B cell (primary cell): Measurements from ENCODE around the gene PRICKLE2. TPM values are rescaled to one million over a fixed set of nuclear protein-coding genes. Genes with fewer than 3 reads are reported as not detected.

Source experiments
- ATAC-seq: fragments of 200-7000 bp; cut with Tn5 transposase; one replicate; pipeline ENCODE4 v1.10.0; 2021; ENCODE audit warnings: low read depth, mild to moderate bottlenecking, moderate number of reproducible peaks, moderate library complexity
- CTCF ChIA-PET: fragments of 350-600 bp; sonication (Branson Sonifier 250); formaldehyde crosslinking; loops from one replicate; lab custom pipeline; 2021; ENCODE audit warnings: antibody characterized with exemption, inconsistent platforms; lab: Charles Lee
- POLR2A ChIA-PET: fragments of 350-600 bp; sonication (Branson Sonifier 250); formaldehyde crosslinking; loops from one replicate; lab custom pipeline; 2021; ENCODE audit warnings: antibody characterized with exemption; lab: Charles Lee
- DNase-seq: peaks from one replicate; pipeline ENCODE4 v3.0.0; 2013
- H2AFZ ChIP-seq: 2 replicates; pipeline ENCODE4 v1.6.1; 2012; ENCODE audit warnings: mild to moderate bottlenecking, low read depth, low read length; ENCODE audit not compliant: insufficient read depth, poor library complexity, severe bottlenecking
- H3K27ac ChIP-seq, 2 donors: 1 replicate in 1 of 2; 2 replicates in 1 of 2; pipeline ENCODE4 v1.5.1; 2012 to 2013; ENCODE audit warnings: low read length in 2 of 2, mild to moderate bottlenecking in 2 of 2, moderate library complexity in 1 of 2
- H3K27me3 ChIP-seq, 4 experiments: fragments of 200-600 bp in 1 of 4; sonication (generic) in 1 of 4; replicated peaks in 1 of 4; 1 replicate in 2 of 4; 2 replicates in 2 of 4; pipeline versions ENCODE4 v1.6.1 to v1.7.0; 2013 to 2016; ENCODE audit warnings: low read length in 3 of 4, mild to moderate bottlenecking in 2 of 4, mixed read lengths in 1 of 4, moderate library complexity in 1 of 4; ENCODE audit not compliant: insufficient read depth in 4 of 4, control insufficient read depth in 3 of 4; ENCODE audit errors: control extremely low read depth in 1 of 4
- H3K36me3 ChIP-seq, 2 experiments: replicated peaks in 1 of 2; 1 replicate in 1 of 2; 2 replicates in 1 of 2; pipeline versions ENCODE4 v1.6.1 to v1.7.1; 2013; ENCODE audit warnings: low read length in 1 of 2; ENCODE audit not compliant: insufficient read depth in 2 of 2, control insufficient read depth in 1 of 2; ENCODE audit errors: control extremely low read depth in 1 of 2, extremely low read depth in 1 of 2
- H3K4me1 ChIP-seq, 2 donors: fragments of 200-600 bp in 1 of 2; sonication (generic) in 1 of 2; 1 replicate in 1 of 2; 2 replicates in 1 of 2; pipeline versions ENCODE4 v1.5.1 to v1.6.1; 2013 to 2017; ENCODE audit warnings: low read length in 2 of 2; ENCODE audit not compliant: control insufficient read depth in 2 of 2, insufficient read depth in 2 of 2
- H3K4me2 ChIP-seq: replicated peaks from 2 replicates; pipeline ENCODE3; 2012; ENCODE audit warnings: mild to moderate bottlenecking, low read depth, low read length; ENCODE audit not compliant: poor library complexity, severe bottlenecking
- H3K4me3 ChIP-seq, 5 experiments: fragments of 200-600 bp in 1 of 5; sonication (generic) in 1 of 5; 1 replicate in 3 of 5; 2 replicates in 2 of 5; pipeline versions ENCODE4 v1.5.1 to v1.7.0; 2011 to 2016; ENCODE audit warnings: low read length in 4 of 5, mild to moderate bottlenecking in 4 of 5, low read depth in 2 of 5, control low read depth in 1 of 5, moderate library complexity in 1 of 5; ENCODE audit not compliant: insufficient read depth in 1 of 5; ENCODE audit errors: control extremely low read depth in 1 of 5, extremely low read depth in 1 of 5
- H3K79me2 ChIP-seq: fragments of 200-600 bp; sonication (generic); one replicate; pipeline ENCODE4 v1.6.0; 2016; ENCODE audit warnings: low read length; ENCODE audit not compliant: control insufficient read depth, insufficient read depth
- H3K9ac ChIP-seq: fragments of 200-600 bp; sonication (generic); 2 replicates; pipeline ENCODE4 v1.6.1; 2017; ENCODE audit warnings: mild to moderate bottlenecking, low read length, moderate library complexity
- H3K9me3 ChIP-seq, 3 donors: one replicate each; pipeline versions ENCODE4 v1.6.1 to v1.7.1; 2013; ENCODE audit warnings: low read length in 2 of 3; ENCODE audit not compliant: control insufficient read depth in 2 of 3, insufficient read depth in 1 of 3; ENCODE audit errors: control extremely low read depth in 1 of 3
- H4K20me1 ChIP-seq: 2 replicates; pipeline ENCODE4 v1.6.0; 2012; ENCODE audit warnings: mild to moderate bottlenecking, low read length; ENCODE audit not compliant: insufficient read depth, control insufficient read depth, poor library complexity, severe bottlenecking
- H3K27ac Mint-ChIP-seq: one replicate; pipeline ENCODE4 v1.8.0; 2021; ENCODE audit warnings: mixed read lengths
- H3K27me3 Mint-ChIP-seq: one replicate; pipeline ENCODE4 v1.8.0; 2021; ENCODE audit warnings: mixed read lengths
- H3K4me1 Mint-ChIP-seq: one replicate; pipeline ENCODE4 v1.8.0; 2021; ENCODE audit warnings: mixed read lengths
- H3K4me3 Mint-ChIP-seq: one replicate; pipeline ENCODE4 v1.8.0; 2021; ENCODE audit warnings: mixed read lengths
- H3K9me3 Mint-ChIP-seq: one replicate; pipeline ENCODE4 v1.8.0; 2022; ENCODE audit warnings: mixed read lengths; ENCODE audit not compliant: insufficient read depth
- EZH2 ChIP-seq: IDR thresholded peaks from 2 replicates; pipeline ENCODE4 v1.6.1; 2012; ENCODE audit warnings: borderline replicate concordance, low read depth, mild to moderate bottlenecking, moderate library complexity, low read length; ENCODE audit not compliant: insufficient read depth, poor library complexity, severe bottlenecking
- WGBS: methylation state at CpG from one replicate; pipeline ENCODE4 v1.1.5; 2013; ENCODE audit warnings: missing lambda C conversion rate; ENCODE audit not compliant: insufficient coverage; 5-methylcytosine and 5-hydroxymethylcytosine counted together
- intact Hi-C: fragments of 100-400 bp; cut with micrococcal nuclease; formaldehyde crosslinking; loops from one replicate; pipeline ENCODE4 v1.10.0; 2022
- polyA plus RNA-seq: library from polyadenylated mRNA; depleted of rRNA; stranded (reverse); fragments of >200 nt; gene quantifications from 2 replicates; pipeline ENCODE4 v1.2.3, GENCODE V29; 2012
- total RNA-seq, 2 donors: library from RNA; stranded (reverse); fragments of 120-200 nt in 1 of 2; gene quantifications; 1 replicate in 1 of 2; 2 replicates in 1 of 2; pipeline versions ENCODE4 v1.2.3 to v1.2.4, GENCODE V29; 2013 to 2022
- TF ChIP-seq, protein P1 (sequence below): fragments of 200-600 bp; IDR thresholded peaks from one replicate; pipeline ENCODE4 v1.8.0; 2022; ENCODE audit warnings: antibody characterized with exemption, mild to moderate bottlenecking

PRICKLE2 gene
- total and polyA plus RNA-seq, 2 donors (not counting 1 experiment from before 2014, with no cell fraction given) = 0.30 to 1.4 TPM

GRCh38 chr3:64129106-64129505, 96.2 kb downstream of the PRICKLE2 start:
- Mint-ChIP-seq H3K4me3 (no peak overlapping the region), H3K27me3 (no peaks in the 10 kb centered on the region), H3K4me1 (no peaks in the 10 kb centered on the region), H3K9me3 (no peaks in the 10 kb centered on the region), H3K27ac (no peak overlapping the region)
- Histone ChIP-seq H4K20me1 (no peaks in the 10 kb centered on the region), H3K4me3 (no peak overlapping the region), H2AFZ (no peak overlapping the region), H3K4me2 (no peak overlapping the region), H3K9me3 (no peaks in the 10 kb centered on the region), H3K27ac (no peak overlapping the region), H3K79me2 (no peaks in the 10 kb centered on the region), H3K9ac (no peak overlapping the region), H3K27me3 (no peaks in the 10 kb centered on the region), H3K4me1 (no peaks in the 10 kb centered on the region), H3K36me3 (no peaks in the 10 kb centered on the region)
- WGBS = 51% methylated on average over 2 of the region's 4 CpGs
- intact Hi-C loops = no loop called here
- ChIA-PET POLR2A (no interaction called here), CTCF (no interaction called here)
- DNase-seq (no peak), ATAC-seq (no peak)
- TF ChIP-seq EZH2 = no peak
- TF ChIP-seq, protein P1, sequence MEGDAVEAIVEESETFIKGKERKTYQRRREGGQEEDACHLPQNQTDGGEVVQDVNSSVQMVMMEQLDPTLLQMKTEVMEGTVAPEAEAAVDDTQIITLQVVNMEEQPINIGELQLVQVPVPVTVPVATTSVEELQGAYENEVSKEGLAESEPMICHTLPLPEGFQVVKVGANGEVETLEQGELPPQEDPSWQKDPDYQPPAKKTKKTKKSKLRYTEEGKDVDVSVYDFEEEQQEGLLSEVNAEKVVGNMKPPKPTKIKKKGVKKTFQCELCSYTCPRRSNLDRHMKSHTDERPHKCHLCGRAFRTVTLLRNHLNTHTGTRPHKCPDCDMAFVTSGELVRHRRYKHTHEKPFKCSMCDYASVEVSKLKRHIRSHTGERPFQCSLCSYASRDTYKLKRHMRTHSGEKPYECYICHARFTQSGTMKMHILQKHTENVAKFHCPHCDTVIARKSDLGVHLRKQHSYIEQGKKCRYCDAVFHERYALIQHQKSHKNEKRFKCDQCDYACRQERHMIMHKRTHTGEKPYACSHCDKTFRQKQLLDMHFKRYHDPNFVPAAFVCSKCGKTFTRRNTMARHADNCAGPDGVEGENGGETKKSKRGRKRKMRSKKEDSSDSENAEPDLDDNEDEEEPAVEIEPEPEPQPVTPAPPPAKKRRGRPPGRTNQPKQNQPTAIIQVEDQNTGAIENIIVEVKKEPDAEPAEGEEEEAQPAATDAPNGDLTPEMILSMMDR = no peak

DNA sequence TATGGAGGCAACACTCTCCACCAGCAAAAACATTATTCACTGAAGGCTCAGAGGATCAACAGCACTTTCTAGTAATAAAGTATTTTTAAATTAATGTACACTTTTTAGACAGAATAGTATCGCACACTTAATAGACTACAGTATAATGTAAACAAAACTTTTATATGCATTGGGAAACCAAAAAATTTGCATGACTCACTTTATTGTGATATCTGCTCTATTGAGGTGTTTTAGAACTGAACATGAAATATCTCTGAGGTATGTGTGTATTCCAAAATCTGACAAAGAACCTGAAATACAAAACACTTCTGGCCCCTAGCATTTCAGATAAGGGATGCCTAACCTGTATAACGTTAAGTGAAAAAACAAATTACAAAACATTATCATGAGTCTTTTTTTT, 99.7 kb downstream of the PRICKLE2 start:
- ChIA-PET POLR2A (no interaction called here), CTCF (no interaction called here)
- no peaks in the 10 kb centered on the region for H4K20me1 ChIP-seq
- no peak overlapping the region for H3K27ac Mint-ChIP-seq
- no peaks in the 10 kb centered on the region for H3K9me3 Mint-ChIP-seq
- no peak overlapping the region for H3K27ac ChIP-seq
- H3K4me2 ChIP-seq = no peak overlapping the region
- no peaks in the 10 kb centered on the region for H3K36me3 ChIP-seq
- DNase-seq = no peak
- no peaks in the 10 kb centered on the region for H3K4me1 ChIP-seq
- intact Hi-C loops = no loop called here
- H3K4me3 Mint-ChIP-seq = no peak overlapping the region
- ATAC-seq = no peak
- TF ChIP-seq EZH2 = no peak
- TF ChIP-seq, protein P1 = no peak
- no peak overlapping the region for H3K9ac ChIP-seq
- H3K27me3 Mint-ChIP-seq = no peaks in the 10 kb centered on the region
- WGBS = no CpG with 5 or more reads among the region's 2 CpGs
- H3K27me3 ChIP-seq = no peaks in the 10 kb centered on the region
- H3K79me2 ChIP-seq = no peaks in the 10 kb centered on the region
- peaks cover 0 to 4% (median 0%) of the 10 kb centered on the region in 3 donors for H3K9me3 ChIP-seq
- no peak overlapping the region for H3K4me3 ChIP-seq
- no peaks in the 10 kb centered on the region for H3K4me1 Mint-ChIP-seq
- no peak overlapping the region for H2AFZ ChIP-seq
